HepG2 (cell line): ENCODE measurements around the gene FERMT2. TPM values are rescaled to one million over a fixed set of nuclear protein-coding genes. Genes with fewer than 3 reads are reported as not detected.

ENCODE experiments used
- CBX1 ChIP-seq: IDR thresholded peaks from one replicate; pipeline ENCODE4 v1.6.1; 2016; ENCODE audit warnings: antibody characterized with exemption, low read depth
- DPF2 ChIP-seq: sonication (generic); formaldehyde crosslinking; IDR thresholded peaks from 2 replicates; pipeline ENCODE4 v1.4.0; 2020; ENCODE audit warnings: mild to moderate bottlenecking, low read depth, missing genetic modification reagents, borderline replicate concordance
- EHMT2 ChIP-seq: fragments of 200-600 bp; sonication (generic); IDR thresholded peaks from 2 replicates; pipeline ENCODE4 v1.7.0; 2017; ENCODE audit warnings: antibody characterized with exemption, low read depth, low read length, borderline replicate concordance
- SETDB1 ChIP-seq: sonication (generic); formaldehyde crosslinking; IDR thresholded peaks from 2 replicates; pipeline ENCODE4 v1.5.1; 2020; ENCODE audit warnings: missing genetic modification reagents, mild to moderate bottlenecking, borderline replicate concordance
- ZFX ChIP-seq: sonication (generic); formaldehyde crosslinking; IDR thresholded peaks from 2 replicates; pipeline ENCODE4 v1.4.0; 2020; ENCODE audit warnings: mild to moderate bottlenecking, low read depth, missing genetic modification reagents, moderate library complexity
- ZNF614 ChIP-seq: IDR thresholded peaks from 2 replicates; pipeline ENCODE4 v1.6.1; 2018; ENCODE audit warnings: missing biosample characterization, missing genetic modification reagents, inconsistent platforms, borderline replicate concordance
- ZNF777 ChIP-seq: sonication (generic); formaldehyde crosslinking; IDR thresholded peaks from 2 replicates; pipeline ENCODE4 v1.4.0; 2020; ENCODE audit warnings: missing genetic modification reagents
- ZNF781 ChIP-seq: sonication (generic); formaldehyde crosslinking; IDR thresholded peaks from 2 replicates; pipeline ENCODE4 v1.5.1; 2020; ENCODE audit warnings: borderline replicate concordance, mild to moderate bottlenecking, missing genetic modification reagents; ENCODE audit errors: not compliant biosample characterization
- ZSCAN9 ChIP-seq: IDR thresholded peaks from 2 replicates; pipeline ENCODE4 v1.6.1; 2016; ENCODE audit warnings: borderline replicate concordance
- polyA plus RNA-seq, 8 experiments: library from polyadenylated mRNA; depleted of rRNA in 3 of 8; stranded (reverse) in 7 of 8; unstranded in 1 of 8; fragments of >200 nt; fragmentation: Illumina TruSeq in 4 of 8; extraction: Trizol in 4 of 8; gene quantifications; 2 replicates each; pipeline versions ENCODE4 v1.2.1 to v1.2.3, GENCODE V29; 2011 to 2016; ENCODE audit warnings: low read depth in 4 of 8, missing spikeins in 1 of 8, mixed read lengths in 1 of 8; ENCODE audit not compliant: insufficient read depth in 1 of 8
- total RNA-seq, 5 experiments: library from RNA; depleted of rRNA; stranded (reverse); fragments of >200 nt; fragmentation: Illumina TruSeq; extraction: Trizol; gene quantifications; 2 replicates each; pipeline ENCODE4 v1.2.3, GENCODE V29; 2016; ENCODE audit warnings: low read depth in 1 of 5
- TF ChIP-seq, protein P1 (sequence below): sonication (generic); formaldehyde crosslinking; IDR thresholded peaks from 2 replicates; pipeline ENCODE4 v1.5.1; 2020; ENCODE audit warnings: mild to moderate bottlenecking, missing genetic modification reagents, moderate library complexity
- TF ChIP-seq, protein P2 (sequence below), 2 experiments: sonication (generic) in 1 of 2; formaldehyde crosslinking in 1 of 2; IDR thresholded peaks; 2 replicates each; pipeline versions ENCODE4 v1.4.0 to v1.6.1; 2016 to 2020; ENCODE audit warnings: borderline replicate concordance in 1 of 2, low read depth in 1 of 2, mild to moderate bottlenecking in 1 of 2, missing genetic modification reagents in 1 of 2
- TF ChIP-seq, protein P3 (sequence below): IDR thresholded peaks from 2 replicates; pipeline ENCODE4 v1.6.1; 2016; ENCODE audit warnings: missing compliant biosample characterization, missing genetic modification reagents, borderline replicate concordance

FERMT2 gene
- total and polyA plus RNA-seq, 2 of the 13 experiments (the other 11 are each of a cell fraction or from before 2014, with no cell fraction given), result 36.2 to 60.4 TPM

DNA sequence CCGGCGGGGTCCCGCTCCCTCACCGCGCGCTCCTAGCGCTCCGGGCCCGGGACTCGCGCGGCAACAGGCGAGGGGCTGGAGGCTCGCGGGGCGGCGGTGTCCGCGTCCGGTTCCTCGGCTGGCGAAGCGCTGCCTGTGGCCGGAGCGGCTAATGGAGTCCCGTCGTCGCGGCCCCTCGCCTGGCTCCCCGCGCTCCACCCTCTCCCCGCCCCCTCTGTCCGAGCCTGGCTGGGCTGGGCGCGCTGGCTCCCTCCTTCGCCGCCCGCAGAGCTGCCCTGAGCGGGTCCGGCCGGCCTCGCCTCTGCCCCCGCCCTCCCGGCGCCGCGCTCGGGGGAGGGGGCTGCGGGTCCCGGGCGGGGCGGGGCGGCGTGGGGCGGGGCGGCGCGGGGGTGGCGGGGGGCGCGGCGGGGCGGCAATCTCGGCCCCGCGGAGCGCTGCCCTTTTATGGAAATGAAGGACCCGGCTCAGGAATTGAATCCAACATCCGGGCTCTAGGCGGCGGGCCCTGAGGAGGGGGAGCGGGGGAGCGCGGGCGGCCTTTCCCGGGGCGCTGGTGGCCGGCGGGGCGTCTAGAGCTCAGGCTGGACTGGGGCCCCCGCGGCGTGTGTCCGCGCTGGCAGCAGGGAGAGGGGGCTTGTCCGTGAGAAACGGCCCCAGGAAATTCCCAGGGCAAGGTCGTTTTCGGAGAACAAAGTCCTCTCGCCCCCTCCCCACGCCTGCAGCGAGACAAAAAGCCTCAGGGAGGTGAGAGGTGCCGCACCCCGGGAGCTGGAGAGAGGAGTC lies at the start of gene FERMT2 (continued):
- TF ChIP-seq, protein P1, sequence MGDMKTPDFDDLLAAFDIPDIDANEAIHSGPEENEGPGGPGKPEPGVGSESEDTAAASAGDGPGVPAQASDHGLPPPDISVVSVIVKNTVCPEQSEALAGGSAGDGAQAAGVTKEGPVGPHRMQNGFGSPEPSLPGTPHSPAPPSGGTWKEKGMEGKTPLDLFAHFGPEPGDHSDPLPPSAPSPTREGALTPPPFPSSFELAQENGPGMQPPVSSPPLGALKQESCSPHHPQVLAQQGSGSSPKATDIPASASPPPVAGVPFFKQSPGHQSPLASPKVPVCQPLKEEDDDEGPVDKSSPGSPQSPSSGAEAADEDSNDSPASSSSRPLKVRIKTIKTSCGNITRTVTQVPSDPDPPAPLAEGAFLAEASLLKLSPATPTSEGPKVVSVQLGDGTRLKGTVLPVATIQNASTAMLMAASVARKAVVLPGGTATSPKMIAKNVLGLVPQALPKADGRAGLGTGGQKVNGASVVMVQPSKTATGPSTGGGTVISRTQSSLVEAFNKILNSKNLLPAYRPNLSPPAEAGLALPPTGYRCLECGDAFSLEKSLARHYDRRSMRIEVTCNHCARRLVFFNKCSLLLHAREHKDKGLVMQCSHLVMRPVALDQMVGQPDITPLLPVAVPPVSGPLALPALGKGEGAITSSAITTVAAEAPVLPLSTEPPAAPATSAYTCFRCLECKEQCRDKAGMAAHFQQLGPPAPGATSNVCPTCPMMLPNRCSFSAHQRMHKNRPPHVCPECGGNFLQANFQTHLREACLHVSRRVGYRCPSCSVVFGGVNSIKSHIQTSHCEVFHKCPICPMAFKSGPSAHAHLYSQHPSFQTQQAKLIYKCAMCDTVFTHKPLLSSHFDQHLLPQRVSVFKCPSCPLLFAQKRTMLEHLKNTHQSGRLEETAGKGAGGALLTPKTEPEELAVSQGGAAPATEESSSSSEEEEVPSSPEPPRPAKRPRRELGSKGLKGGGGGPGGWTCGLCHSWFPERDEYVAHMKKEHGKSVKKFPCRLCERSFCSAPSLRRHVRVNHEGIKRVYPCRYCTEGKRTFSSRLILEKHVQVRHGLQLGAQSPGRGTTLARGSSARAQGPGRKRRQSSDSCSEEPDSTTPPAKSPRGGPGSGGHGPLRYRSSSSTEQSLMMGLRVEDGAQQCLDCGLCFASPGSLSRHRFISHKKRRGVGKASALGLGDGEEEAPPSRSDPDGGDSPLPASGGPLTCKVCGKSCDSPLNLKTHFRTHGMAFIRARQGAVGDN, result peak; percentile 79
- TF ChIP-seq SETDB1 (no peak), DPF2 (CRISPR knock-in tag) (no peak), ZNF614 (CRISPR knock-in tag) (no peak), ZNF777 (CRISPR knock-in tag) (peak; percentile 85), CBX1 (no peak), ZSCAN9 (CRISPR knock-in tag) (no peak), ZNF781 (CRISPR knock-in tag) (no peak), EHMT2 (no peak), ZFX (CRISPR knock-in tag) (peak; percentile 56)
- TF ChIP-seq, protein P2, sequence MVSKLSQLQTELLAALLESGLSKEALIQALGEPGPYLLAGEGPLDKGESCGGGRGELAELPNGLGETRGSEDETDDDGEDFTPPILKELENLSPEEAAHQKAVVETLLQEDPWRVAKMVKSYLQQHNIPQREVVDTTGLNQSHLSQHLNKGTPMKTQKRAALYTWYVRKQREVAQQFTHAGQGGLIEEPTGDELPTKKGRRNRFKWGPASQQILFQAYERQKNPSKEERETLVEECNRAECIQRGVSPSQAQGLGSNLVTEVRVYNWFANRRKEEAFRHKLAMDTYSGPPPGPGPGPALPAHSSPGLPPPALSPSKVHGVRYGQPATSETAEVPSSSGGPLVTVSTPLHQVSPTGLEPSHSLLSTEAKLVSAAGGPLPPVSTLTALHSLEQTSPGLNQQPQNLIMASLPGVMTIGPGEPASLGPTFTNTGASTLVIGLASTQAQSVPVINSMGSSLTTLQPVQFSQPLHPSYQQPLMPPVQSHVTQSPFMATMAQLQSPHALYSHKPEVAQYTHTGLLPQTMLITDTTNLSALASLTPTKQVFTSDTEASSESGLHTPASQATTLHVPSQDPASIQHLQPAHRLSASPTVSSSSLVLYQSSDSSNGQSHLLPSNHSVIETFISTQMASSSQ (IDR thresholded peaks at IDR 0.05; ENCODE audit: low read depth), result no peak
- TF ChIP-seq, protein P2 (CRISPR knock-in tag; IDR thresholded peaks at IDR 0.05; ENCODE audit: borderline replicate concordance), result 0 out of 2 replicates have a peak, but pooled peaks have one; percentile 21
- TF ChIP-seq, protein P3, sequence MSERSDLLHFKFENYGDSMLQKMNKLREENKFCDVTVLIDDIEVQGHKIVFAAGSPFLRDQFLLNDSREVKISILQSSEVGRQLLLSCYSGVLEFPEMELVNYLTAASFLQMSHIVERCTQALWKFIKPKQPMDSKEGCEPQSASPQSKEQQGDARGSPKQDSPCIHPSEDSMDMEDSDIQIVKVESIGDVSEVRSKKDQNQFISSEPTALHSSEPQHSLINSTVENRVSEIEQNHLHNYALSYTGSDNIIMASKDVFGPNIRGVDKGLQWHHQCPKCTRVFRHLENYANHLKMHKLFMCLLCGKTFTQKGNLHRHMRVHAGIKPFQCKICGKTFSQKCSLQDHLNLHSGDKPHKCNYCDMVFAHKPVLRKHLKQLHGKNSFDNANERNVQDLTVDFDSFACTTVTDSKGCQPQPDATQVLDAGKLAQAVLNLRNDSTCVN (CRISPR knock-in tag), result peak; percentile 89; the same call in 1 of the 2 replicates
